ENCODE measurements around the gene PPEF2.

The PPEF2 gene

GRCh38 chr4:75902352-75902751, at the start of gene PPEF2:
PPEF2 (minus strand) TSS chr4:75902452; CDS start chr4:75896325, 6,127 bp downstream.
- no peak within 1 kb of the TSS for H3K27ac ChIP-seq
- TF ChIP-seq ZFX (IDR thresholded peaks at IDR 0.05; ENCODE audit: borderline replicate concordance) = no peak
- TF ChIP-seq CTCF (IDR thresholded peaks at IDR 0.05) = no peak

DNA sequence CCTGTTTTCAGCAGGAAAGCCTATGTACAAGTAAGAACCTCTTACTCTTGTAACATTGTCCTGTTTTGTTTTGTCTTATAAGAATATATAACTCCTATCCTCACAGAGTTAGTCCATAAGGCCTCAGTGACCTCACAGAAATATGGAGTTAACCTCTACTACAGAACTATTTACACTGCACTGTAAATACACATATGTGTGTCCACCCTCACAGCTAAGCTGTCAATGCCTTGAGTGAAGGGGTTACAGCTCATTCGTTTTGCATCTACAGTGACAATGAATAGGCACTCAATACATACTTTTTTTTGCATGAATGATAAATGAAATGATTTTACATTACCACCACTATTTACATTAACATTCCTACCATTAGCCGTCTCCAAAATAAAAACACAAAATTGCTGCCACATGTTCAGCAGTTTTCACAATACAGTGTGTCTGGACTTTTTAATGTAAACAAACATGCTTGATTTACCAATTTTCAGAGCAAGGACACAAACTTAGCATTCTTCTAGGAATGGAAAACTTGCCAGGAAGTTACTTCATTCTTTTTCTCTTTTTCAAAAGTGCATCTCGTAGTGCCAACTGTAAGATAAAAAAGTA, 48.1 kb upstream of the PPEF2 start:
- TF ChIP-seq CTCF (IDR thresholded peaks at IDR 0.05) = no peak
- no peak for TF ChIP-seq ZFX (IDR thresholded peaks at IDR 0.05; ENCODE audit: borderline replicate concordance)

DNA sequence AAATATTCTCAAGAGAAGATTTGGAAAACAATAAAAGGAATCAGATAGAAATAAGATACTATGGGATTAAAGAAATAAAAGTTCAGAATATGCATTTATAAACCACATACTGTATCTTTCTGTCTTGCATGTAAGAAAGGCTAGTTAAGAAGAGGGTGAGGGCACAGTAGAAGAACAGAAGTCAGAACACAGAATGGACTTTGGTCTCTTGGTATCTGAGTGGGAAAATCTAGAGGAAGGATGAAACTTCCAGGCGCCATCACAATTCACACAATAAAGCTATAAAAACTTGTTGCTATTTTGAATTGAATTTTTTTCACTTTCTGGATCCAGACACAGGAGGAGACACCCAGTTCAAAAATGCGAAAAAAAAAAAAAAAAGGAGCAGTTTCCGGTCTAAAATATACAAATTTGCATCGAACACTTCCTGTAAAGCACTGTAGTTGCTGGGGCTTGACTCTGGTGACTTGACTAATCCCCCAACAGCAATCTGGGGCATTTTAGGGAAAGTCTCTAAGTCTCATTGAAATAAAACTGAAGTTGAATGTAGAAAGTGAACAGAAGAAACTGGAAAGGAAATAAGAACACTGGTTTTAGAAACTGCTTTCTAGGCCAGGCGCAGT, 46.7 kb upstream of the PPEF2 start:
- TF ChIP-seq ZFX (IDR thresholded peaks at IDR 0.05; ENCODE audit: borderline replicate concordance) (no peak), CTCF (IDR thresholded peaks at IDR 0.05) (no peak)
- peak overlapping the region; percentile 75 for H3K27ac ChIP-seq

More for the DNA sequence above, 48.1 kb upstream of the PPEF2 start:
- peak overlapping the region; percentile 75; the same call in 1 of the 2 replicates for H3K27ac ChIP-seq

DNA sequence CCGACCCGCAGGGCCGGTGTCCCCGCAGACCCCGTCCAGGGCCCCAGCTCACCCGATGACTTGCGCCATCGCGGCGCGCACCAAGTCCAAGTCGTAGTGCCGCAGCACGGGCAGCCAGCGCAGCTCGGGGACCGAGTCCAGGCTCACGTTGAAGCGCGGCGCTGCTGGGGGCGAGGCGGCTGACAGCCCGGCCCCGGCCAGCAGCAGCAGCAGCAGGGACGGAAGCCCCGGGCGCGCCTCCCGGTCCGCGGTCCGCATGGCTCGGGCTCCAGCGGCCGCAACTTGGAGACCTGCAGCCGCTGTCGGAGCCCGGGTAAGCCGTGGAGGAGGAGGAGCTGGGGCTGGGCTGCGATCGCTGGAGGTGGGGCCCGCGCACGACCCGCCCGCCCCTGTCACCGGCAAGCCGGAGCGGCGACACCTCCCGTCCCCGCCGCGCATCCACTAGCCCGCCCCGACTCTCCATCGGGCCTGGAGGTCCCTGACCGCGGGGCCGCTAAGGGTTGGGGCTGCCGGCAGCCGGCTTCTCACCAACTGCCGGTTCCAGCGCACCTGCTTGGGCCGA, 38.5 kb upstream of the PPEF2 start, which contains the start of gene NAAA:
Gene NAAA, minus strand, starts transcription at position 322 of the 562 bp plus-strand sequence. Its CDS starts 64 bp downstream, at position 258.
- H3K27ac ChIP-seq = peak within 1 kb of the TSS; percentile 70
- TF ChIP-seq ZFX (IDR thresholded peaks at IDR 0.05; ENCODE audit: borderline replicate concordance) (no peak), CTCF (IDR thresholded peaks at IDR 0.05) (peak; percentile 12; the same call in 1 of the 2 replicates)

DNA sequence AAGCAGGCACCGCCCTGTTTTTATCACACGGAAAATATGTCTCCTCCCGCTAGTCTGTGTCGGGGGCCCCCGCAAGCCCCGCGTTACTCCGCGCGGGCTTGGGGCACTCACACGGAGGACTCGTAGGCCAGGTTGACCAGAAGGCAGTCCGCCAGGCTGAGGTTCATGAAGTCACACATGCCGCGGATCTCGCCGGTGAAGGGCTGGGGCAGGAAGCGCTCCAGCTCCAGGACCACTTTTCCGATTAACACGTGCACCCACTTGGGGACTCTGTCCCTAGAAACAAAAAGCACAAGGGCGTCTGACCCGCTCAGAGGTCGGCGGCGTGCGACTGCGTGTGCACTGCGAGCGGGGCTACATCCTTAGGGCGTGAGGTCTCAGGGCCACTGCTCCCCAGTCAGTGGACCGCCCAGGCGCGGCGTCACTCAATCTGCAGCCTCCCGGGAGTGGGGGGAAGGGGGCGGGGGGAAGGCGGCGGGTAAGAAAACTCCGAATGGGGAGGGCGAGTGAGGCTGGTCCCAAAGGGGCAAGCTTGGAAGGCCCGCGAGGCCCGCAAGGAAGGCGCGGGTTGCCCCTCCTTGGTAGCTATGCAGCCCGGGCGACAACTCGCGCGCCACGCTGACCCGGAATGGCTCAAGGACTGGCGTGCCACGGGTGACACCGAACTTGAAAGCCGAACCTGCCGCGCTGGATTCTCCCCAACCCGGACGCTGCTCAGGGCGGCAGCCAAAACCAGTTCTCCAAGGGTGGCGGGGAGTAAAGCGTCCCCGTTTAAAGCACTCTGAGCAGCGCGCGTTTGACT, 37.8 kb upstream of the PPEF2 start:
- H3K27ac ChIP-seq = peak overlapping the region; percentile 70
- TF ChIP-seq CTCF (IDR thresholded peaks at IDR 0.05) = no peak
- TF ChIP-seq ZFX (IDR thresholded peaks at IDR 0.05; ENCODE audit: borderline replicate concordance) = no peak

DNA sequence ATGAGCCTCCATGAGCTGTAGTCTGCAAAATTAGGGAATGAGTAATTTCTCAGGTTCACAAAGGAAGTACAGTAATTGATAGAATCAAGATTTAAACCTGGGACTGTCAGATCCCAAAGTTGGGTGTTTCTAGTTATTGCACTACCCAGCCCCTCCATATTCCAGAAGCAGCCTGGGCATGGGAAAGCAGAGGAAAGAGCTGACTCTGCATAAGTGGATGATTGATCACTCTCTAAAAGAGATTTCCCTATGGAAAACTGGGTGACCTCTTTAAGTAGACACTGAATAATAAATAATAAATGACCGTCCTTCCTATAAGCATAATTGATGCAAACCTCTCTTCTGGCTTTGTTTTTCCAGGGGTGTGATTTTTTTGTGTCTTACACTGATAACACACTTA, 33.4 kb upstream of the PPEF2 start:
- no peak for TF ChIP-seq CTCF (IDR thresholded peaks at IDR 0.05)
- no peak for TF ChIP-seq ZFX (IDR thresholded peaks at IDR 0.05; ENCODE audit: borderline replicate concordance)
- H3K27ac ChIP-seq = no peak overlapping the region
